Measurements from ENCODE around the gene ERGIC1.

ERGIC1 gene

GRCh38 chr5:172866802-172867748 lies 33.0 kb downstream of the ERGIC1 start:
- no peak for DNase-seq

GRCh38 chr5:172867761-172868435 lies 33.8 kb downstream of the ERGIC1 start:
- no peak for DNase-seq

GRCh38 chr5:172868436-172868923 lies 34.4 kb downstream of the ERGIC1 start:
- no peak for DNase-seq

- DNase-seq, result no peak
Observed at GRCh38 chr5:172868924-172869591, 35.0 kb downstream of the ERGIC1 start.

- no peak for DNase-seq
Observed at GRCh38 chr5:172869691-172870090, 35.6 kb downstream of the ERGIC1 start.

GRCh38 chr5:172870291-172870714 lies 36.3 kb downstream of the ERGIC1 start:
- DNase-seq, result no peak

GRCh38 chr5:172870715-172871461 lies 36.8 kb downstream of the ERGIC1 start:
- no peak for DNase-seq

GRCh38 chr5:172871536-172871935 lies 37.5 kb downstream of the ERGIC1 start:
- DNase-seq, result no peak

GRCh38 chr5:172871982-172872381 lies 37.9 kb downstream of the ERGIC1 start:
- DNase-seq, result no peak

- no peak for DNase-seq
Observed at GRCh38 chr5:172872997-172873491, 39.0 kb downstream of the ERGIC1 start.

- DNase-seq, result no peak
Observed at GRCh38 chr5:172873513-172873912, 39.5 kb downstream of the ERGIC1 start.

- DNase-seq, result no peak
Observed at GRCh38 chr5:172874647-172875504, 40.8 kb downstream of the ERGIC1 start.

GRCh38 chr5:172875505-172876279 lies 41.6 kb downstream of the ERGIC1 start:
- no peak for DNase-seq

- DNase-seq, result no peak
Observed at GRCh38 chr5:172876578-172876977, 42.5 kb downstream of the ERGIC1 start.

GRCh38 chr5:172877466-172878260 lies 43.6 kb downstream of the ERGIC1 start:
- DNase-seq, result no peak

- DNase-seq, result no peak
Observed at GRCh38 chr5:172878585-172878932, 44.5 kb downstream of the ERGIC1 start.

GRCh38 chr5:172878933-172879752 lies 45.1 kb downstream of the ERGIC1 start:
- no peak for DNase-seq

- no peak for DNase-seq
Observed at GRCh38 chr5:172881691-172882370, 47.8 kb downstream of the ERGIC1 start.
